Left lung (tissue), 10 donors: Measurements from ENCODE around the gene NBAS. TPM values are rescaled to one million over a fixed set of nuclear protein-coding genes. Genes with fewer than 3 reads are reported as not detected.

Experiments used
- ATAC-seq: fragments of 200-7000 bp; cut with Tn5 transposase; one replicate; pipeline ENCODE4 v1.9.1; 2020; ENCODE audit warnings: moderate library complexity
- DNase-seq, 4 donors: peaks; one replicate each; pipeline ENCODE4 v3.0.0-alpha.2; 2013 to 2020
- H3K27ac ChIP-seq, 2 donors: fragments of 200-600 bp; sonication (generic) in 1 of 2; one replicate each; pipeline versions ENCODE4 v1.5.0 to v1.8.0; 2020 to 2021
- H3K27me3 ChIP-seq, 2 donors: fragments of 200-600 bp; sonication (generic) in 1 of 2; one replicate each; pipeline versions ENCODE4 v1.5.0 to v1.8.0; 2020 to 2021
- H3K36me3 ChIP-seq, 2 donors: fragments of 200-600 bp; sonication (generic) in 1 of 2; one replicate each; pipeline versions ENCODE4 v1.5.0 to v1.8.0; 2020 to 2021
- H3K4me1 ChIP-seq, 2 donors: fragments of 200-600 bp; one replicate each; pipeline ENCODE4 v1.8.0; 2021
- H3K4me3 ChIP-seq, 2 donors: fragments of 200-600 bp; sonication (generic) in 1 of 2; one replicate each; pipeline versions ENCODE4 v1.5.0 to v1.8.0; 2020 to 2021; ENCODE audit warnings: mild to moderate bottlenecking in 1 of 2
- H3K9me3 ChIP-seq, 2 donors: fragments of 200-600 bp; sonication (generic) in 1 of 2; one replicate each; pipeline versions ENCODE4 v1.5.0 to v1.8.0; 2020 to 2021
- CTCF ChIP-seq, 2 donors: fragments of 200-600 bp; sonication (generic) in 1 of 2; IDR thresholded peaks; one replicate each; pipeline versions ENCODE4 v1.5.0 to v1.8.0; 2021; ENCODE audit warnings: antibody characterized with exemption in 2 of 2
- intact Hi-C, 2 donors: fragments of 100-400 bp; cut with DNase I; formaldehyde crosslinking; loops; one replicate each; pipeline versions ENCODE4 v1.11.2 to v1.14.2; 2022
- polyA plus RNA-seq, 6 donors: library from polyadenylated mRNA; unstranded; fragments of 120-200 nt; gene quantifications; one replicate each; pipeline ENCODE4 v1.2.1, GENCODE V29; 2013; ENCODE audit not compliant: insufficient read length in 6 of 6
- total RNA-seq, 2 donors: library from RNA; stranded (reverse); fragmentation: NEBNext Ultra II Directional; extraction: Animal tissue kit (Norgen Biotek cat#: 25700); gene quantifications; one replicate each; pipeline ENCODE4 v1.2.1, GENCODE V29; 2021
- donor health status: DM: no; HTN: yes; CAD: no.
- donor health status: DM: no; HTN: no; CAD: no.

The NBAS gene
- total and polyA plus RNA-seq, 8 donors: 36.6 to 57.4 (median 46.3) TPM

- ATAC-seq (peak; percentile 85), DNase-seq (peak in 1 of 4 donors; percentile 41)
- Histone ChIP-seq H3K27me3 (no peaks in the 10 kb centered on the region), H3K4me1 (no peaks in the 10 kb centered on the region), H3K9me3 (no peaks in the 10 kb centered on the region), H3K4me3 (no peak overlapping the region), H3K36me3 (peaks cover 0 to 67% of the 10 kb centered on the region in 2 donors), H3K27ac (no peak overlapping the region)
- intact Hi-C loops: no loop called here
- TF ChIP-seq CTCF (IDR thresholded peaks at IDR 0.05): no peak
These were observed 89.0 kb downstream of the NBAS start for GRCh38 chr2:15472133-15472532.

DNA sequence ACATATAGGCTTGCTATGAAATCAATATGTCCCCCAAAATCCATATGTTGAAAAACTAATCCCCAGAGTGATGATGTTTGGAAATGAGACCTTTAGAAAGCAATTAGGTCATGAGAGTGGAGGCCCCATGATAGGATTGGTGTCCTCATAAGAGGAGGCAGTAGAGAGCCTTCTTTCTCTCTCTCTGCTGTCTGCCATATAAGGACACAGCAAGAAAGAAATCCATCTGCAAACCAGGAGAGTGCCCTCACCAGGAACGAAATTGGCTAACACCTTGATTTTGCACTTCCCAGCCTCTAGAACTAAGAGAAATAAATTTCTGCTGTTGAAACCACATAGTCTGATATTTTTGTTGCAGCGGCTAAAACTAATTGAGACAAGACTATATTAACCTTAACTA, 89.5 kb downstream of the NBAS start:
- DNase-seq (no peak), ATAC-seq (no peak)
- TF ChIP-seq CTCF (IDR thresholded peaks at IDR 0.05): no peak
- H3K36me3 ChIP-seq: peaks cover 0 to 70% of the 10 kb centered on the region in 2 donors
- H3K4me1 ChIP-seq: no peaks in the 10 kb centered on the region
- H3K9me3 ChIP-seq: no peaks in the 10 kb centered on the region
- no peak overlapping the region for H3K4me3 ChIP-seq
- H3K27me3 ChIP-seq: no peaks in the 10 kb centered on the region
- intact Hi-C loops: no loop called here
- no peak overlapping the region for H3K27ac ChIP-seq

GRCh38 chr2:15460112-15460620, 101.0 kb downstream of the NBAS start:
- ATAC-seq: no peak
- Histone ChIP-seq H3K4me1 (no peaks in the 10 kb centered on the region), H3K27ac (no peak overlapping the region), H3K9me3 (no peaks in the 10 kb centered on the region), H3K27me3 (no peaks in the 10 kb centered on the region), H3K36me3 (peaks cover 0 to 60% of the 10 kb centered on the region in 2 donors), H3K4me3 (no peak overlapping the region)
- TF ChIP-seq CTCF (IDR thresholded peaks at IDR 0.05): no peak
- no peak for DNase-seq
- intact Hi-C loops: no loop called here

DNA sequence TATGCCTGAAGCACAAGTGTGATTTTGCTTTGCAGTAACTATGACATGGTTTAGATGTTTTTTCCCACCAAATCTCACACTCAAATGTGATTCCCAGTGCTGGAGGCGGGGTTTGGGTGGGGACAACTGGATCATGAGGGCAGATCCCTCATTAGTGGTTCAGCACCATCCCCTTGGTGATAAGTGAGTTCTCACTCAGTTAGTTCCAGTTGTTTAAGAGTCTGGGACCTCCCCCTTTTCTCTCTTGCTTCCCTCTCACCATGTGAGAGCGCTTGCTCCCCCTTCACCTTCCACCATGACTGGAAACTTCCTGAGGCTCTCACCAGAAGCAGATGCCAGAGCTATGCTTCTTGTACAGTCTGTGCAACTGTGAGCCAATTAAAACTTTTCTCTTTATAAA, 102.9 kb downstream of the NBAS start:
- intact Hi-C loops: no loop called here
- no peaks in the 10 kb centered on the region for H3K4me1 ChIP-seq
- no peak overlapping the region for H3K27ac ChIP-seq
- TF ChIP-seq CTCF (IDR thresholded peaks at IDR 0.05): no peak
- DNase-seq (no peak), ATAC-seq (no peak)
- H3K4me3 ChIP-seq: no peak overlapping the region
- H3K9me3 ChIP-seq: no peaks in the 10 kb centered on the region
- peaks cover 0 to 56% of the 10 kb centered on the region in 2 donors for H3K36me3 ChIP-seq
- no peaks in the 10 kb centered on the region for H3K27me3 ChIP-seq

GRCh38 chr2:15457868-15458267, 103.3 kb downstream of the NBAS start:
- Histone ChIP-seq H3K4me3 (no peak overlapping the region), H3K27me3 (no peaks in the 10 kb centered on the region), H3K9me3 (no peaks in the 10 kb centered on the region), H3K27ac (no peak overlapping the region), H3K36me3 (peaks cover 0 to 56% of the 10 kb centered on the region in 2 donors), H3K4me1 (no peaks in the 10 kb centered on the region)
- intact Hi-C loops: no loop called here
- TF ChIP-seq CTCF (IDR thresholded peaks at IDR 0.05): no peak
- ATAC-seq: no peak
- DNase-seq: no peak
